ENCODE results near the gene RIBC2.

GRCh38 chr22:45428391-45429385 lies 15.2 kb downstream of the RIBC2 start:
- TF ChIP-seq CTCF (IDR thresholded peaks at IDR 0.05) = no peak
- no peak for TF ChIP-seq EP300 (IDR thresholded peaks at IDR 0.05; ENCODE audit: low read depth)
- TF ChIP-seq POLR2AphosphoS5 (IDR thresholded peaks at IDR 0.05) = no peak
